Measurements from ENCODE around the gene DAP3.
"Not testable (repeated sequence)": the region's sequence is repeated elsewhere in the genome, so short reads cannot be mapped to it uniquely, and the experiment has no call there.

DAP3 gene
- 114 to 121 reads per million in 2 donors for total RNA-seq

DNA sequence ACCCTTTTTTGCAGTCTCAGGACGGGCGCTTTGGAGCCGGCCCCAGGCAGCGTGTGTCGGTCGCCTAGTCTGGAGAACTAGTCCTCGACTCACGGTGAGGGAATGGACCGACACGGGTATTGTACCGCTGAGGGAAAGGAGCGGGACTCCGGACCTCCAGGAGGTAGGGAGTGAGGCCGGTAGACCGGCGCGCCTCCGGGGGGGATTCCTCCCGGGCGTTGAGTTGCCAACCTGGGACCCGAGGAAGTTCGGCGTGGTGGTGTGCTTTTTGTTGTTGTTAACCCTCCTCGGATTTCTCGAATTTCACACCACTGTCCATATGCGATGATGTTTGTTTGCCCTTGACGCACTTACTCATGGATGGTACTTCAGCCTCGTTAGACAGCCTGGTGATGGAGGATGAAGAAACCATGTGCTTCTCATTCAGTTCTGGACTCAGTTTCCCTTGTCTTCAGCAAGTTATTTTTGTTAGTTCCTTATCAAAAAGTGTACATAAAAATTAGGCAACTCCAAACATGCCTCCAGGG lies at the start of gene DAP3:
TSS of gene DAP3 (plus strand) at position 11 of the 527 bp plus-strand sequence. CDS start 20,689 bp downstream, outside the sequence.
- DNase-seq = not testable (repeated sequence)

DNA sequence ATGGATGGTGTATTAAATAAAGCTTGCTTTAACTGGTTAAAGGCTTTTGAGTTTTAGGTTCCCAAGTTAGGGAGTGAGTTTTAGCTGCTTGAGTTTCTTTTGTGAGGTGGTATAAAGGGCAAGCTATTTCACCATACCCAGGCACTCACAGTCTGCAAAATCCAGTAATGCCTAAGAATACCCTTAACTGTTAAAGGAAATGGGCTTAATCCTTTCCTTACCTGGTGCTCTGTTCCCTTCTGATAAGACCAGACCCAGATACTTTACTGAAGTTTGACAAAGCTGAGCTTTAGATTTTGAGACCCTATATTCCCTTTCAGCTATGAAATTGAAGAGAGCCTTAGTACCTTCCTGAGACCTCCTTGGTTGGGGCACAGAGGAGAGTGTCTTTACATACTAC lies 48.5 kb upstream of the DAP3 start:
- no peak for DNase-seq

GRCh38 chr1:155642559-155643180 lies 46.2 kb upstream of the DAP3 start:
- not testable (repeated sequence) for DNase-seq

DNA sequence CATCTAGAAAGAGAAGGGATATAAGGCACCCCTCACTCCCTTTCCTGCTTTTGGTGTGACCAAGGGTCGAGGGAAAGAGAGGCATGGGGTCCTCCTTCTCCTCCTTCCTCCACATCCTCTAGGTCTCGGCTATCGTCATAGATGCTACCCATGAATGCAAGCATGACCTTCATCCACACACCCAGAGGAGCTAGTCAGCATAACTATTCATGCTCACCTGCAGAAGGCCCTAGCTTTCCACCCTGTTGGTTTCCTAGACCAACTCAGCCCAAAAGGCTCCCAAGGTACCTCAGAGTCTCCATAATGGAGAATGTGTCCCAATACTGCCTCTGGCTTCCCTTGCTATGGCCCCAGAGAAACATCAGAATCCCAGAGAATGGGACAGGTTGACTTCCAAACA lies 45.7 kb upstream of the DAP3 start:
- no peak for DNase-seq

GRCh38 chr1:155645034-155645598 lies 43.8 kb upstream of the DAP3 start:
- DNase-seq = no peak

DNA sequence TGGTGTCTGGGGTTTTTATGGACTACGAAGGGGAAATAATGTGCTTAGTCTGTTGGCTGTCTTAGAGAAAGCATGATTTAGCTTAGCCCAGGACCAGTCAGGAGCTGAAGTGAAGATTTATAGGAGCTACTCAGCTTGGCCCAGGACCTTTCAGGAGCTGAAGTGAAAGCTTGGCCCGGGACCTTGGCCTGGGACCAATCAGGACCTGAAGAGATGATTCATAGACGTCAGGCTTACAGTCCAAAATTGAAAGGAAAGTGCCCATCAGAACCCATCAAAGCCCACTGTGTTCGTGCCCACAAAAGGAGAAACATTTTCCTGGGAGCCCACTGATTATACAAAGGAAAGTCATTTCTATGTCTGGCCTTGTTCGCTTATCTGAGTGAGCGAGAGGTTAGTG lies 43.2 kb upstream of the DAP3 start:
- no peak for DNase-seq

- no peak for DNase-seq
Observed at GRCh38 chr1:155646307-155646706, 42.6 kb upstream of the DAP3 start.

DNA sequence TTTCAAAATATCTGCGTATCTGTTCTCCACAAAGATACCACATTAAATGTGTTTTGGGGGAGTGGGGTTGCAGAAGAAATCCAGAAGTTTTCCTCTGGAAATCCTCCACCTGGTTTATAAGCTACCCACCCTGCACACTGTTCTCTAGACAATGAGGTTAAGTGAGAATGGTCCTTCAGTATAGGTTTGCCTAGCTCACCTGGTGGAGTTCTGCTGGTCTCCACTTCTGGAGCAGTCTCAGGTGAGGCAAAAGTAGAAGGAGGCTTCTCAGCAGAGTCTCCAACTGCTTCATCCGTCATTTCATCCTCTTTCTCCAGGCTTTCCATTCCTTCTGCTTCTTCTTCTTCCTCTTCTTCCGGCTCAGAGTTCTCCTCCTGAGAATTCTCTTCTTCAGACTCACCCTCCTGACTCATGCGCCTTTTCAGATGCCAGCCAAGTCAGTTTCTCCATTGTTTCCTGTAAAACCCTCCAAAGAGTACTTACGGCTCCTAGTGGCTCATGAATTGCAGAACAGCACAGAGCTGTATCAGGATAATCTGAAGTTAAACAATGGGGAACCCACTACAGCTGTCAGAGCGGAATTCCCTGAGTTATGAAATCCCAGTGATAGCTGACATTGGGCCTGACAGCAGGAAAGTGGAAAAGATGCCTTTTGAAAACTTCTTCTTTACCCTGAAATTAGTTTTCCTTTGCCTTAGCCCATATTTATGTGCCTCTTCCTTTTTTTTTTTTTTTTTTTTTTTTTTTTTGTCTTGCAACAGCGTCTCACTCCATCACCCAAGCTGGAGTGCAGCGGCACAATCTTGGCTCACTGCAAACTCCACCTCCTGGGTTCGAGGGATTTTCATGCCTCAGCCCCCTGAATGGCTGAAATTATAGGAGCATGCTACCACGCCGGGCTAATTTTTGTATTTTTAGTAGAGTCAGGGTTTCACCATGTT lies 40.4 kb upstream of the DAP3 start:
- DNase-seq = no peak

GRCh38 chr1:155649676-155650075 lies 39.2 kb upstream of the DAP3 start:
- DNase-seq = no peak

DNA sequence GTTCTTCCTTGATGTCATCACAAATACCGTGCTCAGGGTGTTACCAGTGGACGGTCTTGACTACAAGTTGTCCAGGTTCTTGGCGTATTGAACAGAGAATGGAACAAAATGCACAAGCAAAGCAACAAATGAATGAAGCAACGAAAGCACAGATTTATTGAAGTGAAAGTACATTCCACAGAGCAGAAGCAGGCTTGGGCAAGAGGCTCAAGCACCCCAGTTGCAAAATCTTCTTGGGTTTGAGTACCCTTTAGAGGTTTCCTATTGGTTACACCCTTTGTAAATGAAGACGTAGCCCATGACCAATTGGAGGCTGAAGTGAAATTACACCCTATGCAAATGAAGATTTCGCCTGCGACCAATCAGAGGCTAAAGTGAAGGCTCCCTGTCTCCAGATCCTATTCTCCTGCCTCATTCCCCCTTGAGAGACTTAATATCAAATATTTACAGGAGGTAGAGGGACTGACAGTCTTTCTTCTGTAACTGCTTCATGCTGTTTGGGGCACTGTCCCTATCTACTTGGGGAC lies 38.6 kb upstream of the DAP3 start:
- no peak for DNase-seq

DNA sequence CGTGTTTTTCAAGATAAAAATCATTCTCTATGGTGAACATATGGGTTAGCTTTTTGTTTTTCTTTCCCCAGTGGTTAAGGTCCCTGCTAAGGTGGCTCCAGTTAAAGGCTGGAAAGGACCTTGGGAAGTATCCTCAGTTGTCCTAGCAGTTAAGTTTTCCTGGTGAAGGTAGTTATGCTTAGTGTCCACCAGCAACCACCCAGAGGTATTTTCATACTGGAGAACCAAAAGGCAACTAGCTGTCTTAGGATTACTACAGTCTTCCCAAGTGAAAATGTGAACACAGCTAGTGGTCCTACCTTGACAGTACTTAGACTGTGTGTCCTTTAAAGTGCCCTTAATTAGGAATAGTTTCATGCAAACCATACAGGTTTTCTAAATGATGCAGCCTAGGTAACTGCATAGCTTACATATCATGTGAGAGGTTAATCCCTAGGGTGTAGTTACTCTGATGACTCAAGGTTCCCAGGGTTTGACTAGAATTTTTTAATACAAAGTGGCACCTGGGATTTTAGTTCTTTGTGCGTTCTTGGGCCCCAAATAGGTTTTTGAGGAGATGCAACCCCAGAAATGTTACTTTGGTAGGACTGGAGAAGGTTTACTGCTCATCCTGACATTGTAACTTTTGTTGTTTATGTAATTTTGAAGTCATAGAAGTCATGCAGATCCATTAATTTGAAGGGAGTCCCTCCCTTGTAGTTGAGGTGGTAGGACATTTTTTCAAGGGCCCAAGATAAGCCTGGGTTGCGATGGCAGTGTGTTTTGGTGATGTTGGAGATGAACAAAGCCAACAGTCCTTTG lies 36.8 kb upstream of the DAP3 start:
- no peak for DNase-seq

GRCh38 chr1:155652951-155653350 lies 35.9 kb upstream of the DAP3 start:
- DNase-seq = no peak

GRCh38 chr1:155657463-155657862 lies 31.4 kb upstream of the DAP3 start:
- DNase-seq = no peak

DNA sequence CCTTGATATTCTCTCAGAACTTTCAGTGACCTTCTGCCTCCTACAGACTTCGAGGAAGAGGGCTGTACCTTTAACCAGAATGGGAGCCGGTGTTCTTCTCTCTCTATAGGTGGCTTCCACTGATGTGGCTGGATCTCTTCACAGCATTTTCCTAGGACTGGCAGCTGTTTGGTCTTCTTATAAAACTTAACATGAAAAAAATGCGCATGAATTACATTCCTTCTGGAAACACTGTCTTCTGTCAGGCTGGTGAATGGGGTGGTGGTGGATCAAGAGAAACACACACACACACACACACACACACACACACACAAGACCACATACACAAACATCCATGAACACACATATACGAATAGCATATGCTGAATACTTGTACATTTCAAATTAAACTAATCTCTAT lies 27.7 kb upstream of the DAP3 start:
- not testable (repeated sequence) for DNase-seq

- DNase-seq = no peak
Observed at GRCh38 chr1:155669233-155670162, 19.4 kb upstream of the DAP3 start.

DNA sequence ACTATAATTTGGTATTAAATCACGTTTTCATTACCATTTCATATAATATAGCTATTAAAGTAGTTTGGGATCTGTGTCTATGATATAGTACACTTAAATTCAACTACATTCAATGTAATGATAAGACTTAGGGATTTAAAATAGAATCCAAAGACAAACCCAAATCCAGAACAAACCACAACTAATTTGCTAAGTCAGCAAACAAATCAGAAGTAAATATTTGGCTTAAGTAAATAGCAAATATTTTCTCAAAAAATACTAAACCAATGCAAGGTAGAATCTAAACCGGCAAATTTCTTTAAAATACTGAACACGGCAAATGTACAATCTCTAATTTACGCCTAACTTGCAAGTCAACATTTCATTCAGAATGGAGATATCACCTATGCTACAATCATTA lies 17.1 kb upstream of the DAP3 start:
- DNase-seq = no peak

DNA sequence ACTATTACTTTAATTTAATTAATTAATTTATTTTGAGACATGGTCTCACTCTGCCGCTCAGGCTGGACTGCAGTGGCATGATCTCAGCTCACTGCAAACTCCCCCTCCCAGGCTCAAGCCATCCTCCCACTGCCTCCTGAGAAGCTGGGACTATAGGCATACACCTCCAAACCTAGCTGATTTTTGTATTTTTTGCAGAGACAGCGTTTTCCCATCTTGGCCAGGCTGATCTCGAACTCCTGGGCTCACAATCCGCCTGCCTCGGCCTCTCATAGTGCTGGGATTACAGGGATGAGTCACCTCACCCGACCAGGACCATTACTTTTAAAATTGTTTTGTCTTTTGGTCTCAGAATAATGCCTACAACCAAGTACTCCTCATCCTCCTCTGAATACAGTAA lies 15.9 kb upstream of the DAP3 start:
- DNase-seq = no peak

GRCh38 chr1:155678027-155678426 lies 10.9 kb upstream of the DAP3 start:
- no peak for DNase-seq

GRCh38 chr1:155678992-155679391 lies 9.9 kb upstream of the DAP3 start:
- DNase-seq = not testable (repeated sequence)

DNA sequence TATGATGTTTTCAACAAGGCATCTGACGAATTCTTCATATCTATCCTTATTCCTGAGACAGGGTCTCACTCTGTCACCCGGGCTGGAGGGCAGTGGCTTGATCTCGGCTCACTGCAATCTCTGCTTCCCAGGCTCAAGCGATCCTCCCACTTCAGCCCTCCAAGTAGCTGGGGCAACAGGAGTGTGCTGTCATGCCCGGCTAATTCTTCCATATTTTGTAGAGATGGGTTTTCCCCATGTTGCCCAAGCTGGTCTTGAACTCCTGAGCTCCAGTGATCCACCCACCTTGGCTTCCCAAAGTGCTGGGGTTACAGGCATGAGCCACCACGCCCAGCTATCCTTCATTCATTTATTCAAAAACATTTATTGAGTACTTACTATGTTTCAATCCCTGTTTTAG lies 8.4 kb upstream of the DAP3 start:
- DNase-seq = no peak

DNA sequence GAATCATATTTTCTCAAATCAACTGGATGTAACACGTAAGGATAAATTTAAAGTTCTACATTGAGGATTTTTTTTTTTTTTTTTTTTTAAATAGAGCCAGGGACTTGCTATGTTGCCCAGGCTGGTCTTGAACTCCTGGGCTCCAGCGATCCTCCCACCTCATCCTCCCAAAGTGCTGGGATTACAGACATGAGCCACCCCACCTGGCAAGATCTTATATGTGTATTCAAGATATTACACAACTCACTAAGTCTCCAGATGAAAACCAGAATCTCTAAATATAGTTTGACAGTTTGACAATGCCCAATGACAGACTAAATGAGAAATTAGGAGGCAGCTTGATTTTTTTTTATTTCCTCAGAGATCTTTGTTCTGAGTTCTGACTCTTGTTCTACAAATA lies 7.1 kb upstream of the DAP3 start:
- no peak for DNase-seq
